Measurements from ENCODE around the gene MACF1.

- TF ChIP-seq EZH2 (IDR thresholded peaks at IDR 0.05; ENCODE audit: low read depth) = no peak
- TF ChIP-seq CTCF (conservative IDR thresholded peaks at IDR 0.05) = no peak
Measured at GRCh38 chr1:39205102-39205780, 746 bp downstream of the MACF1 start.

All from PC-9 (cell line).